ENCODE measurements around the gene NUDT7.

DNA sequence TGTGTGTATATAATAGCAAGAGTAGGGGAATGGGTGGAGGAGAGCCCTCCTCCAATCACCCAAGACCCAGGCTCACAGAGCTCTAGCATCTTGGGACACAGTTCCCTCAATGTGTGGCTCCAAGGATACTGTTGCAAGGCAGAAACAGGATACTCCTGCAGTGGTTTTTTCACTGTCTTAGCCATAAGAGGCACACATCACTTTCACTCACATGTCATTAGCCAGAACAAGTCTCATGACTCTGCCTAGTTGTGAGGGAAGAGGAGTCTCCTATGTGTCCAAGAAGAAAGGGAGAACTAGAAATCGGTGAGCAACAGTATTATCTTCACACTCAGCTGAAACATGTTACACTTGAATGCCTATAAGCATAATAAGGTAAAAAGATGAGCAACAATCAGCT lies 11.1 kb upstream of the NUDT7 start:
- TF ChIP-seq POLR2AphosphoS5 (IDR thresholded peaks at IDR 0.05; ENCODE audit: low read depth, low read length) (no peak), POLR2A (IDR thresholded peaks at IDR 0.05; ENCODE audit: low read depth, low read length) (no peak), TAF1 (IDR thresholded peaks at IDR 0.05; ENCODE audit: borderline replicate concordance, low read depth, low read length) (no peak)

Measured in GM12892 (cell line).